ENCODE measurements around the gene TCP1.

GRCh38 chr6:159836718-159837490 lies 47.5 kb upstream of the TCP1 start:
- TF ChIP-seq USF2 (IDR thresholded peaks at IDR 0.05; ENCODE audit: low read length) (no peak), POLR2A (IDR thresholded peaks at IDR 0.05; ENCODE audit: control extremely low read depth in 1 of 2, low read depth in 2 of 2, low read length in 2 of 2) (no peak), CHD1 (IDR thresholded peaks at IDR 0.05; ENCODE audit: low read depth, low read length) (no peak), GTF2F1 (IDR thresholded peaks at IDR 0.05; ENCODE audit: borderline replicate concordance, low read depth, low read length) (no peak), JUND (IDR thresholded peaks at IDR 0.05; ENCODE audit: low read length) (no peak), CTCF (IDR thresholded peaks at IDR 0.05; ENCODE audit: control extremely low read depth in 1 of 3, insufficient read depth in 1 of 3, low read depth in 1 of 3, low read length in 3 of 3) (no peak), BRCA1 (IDR thresholded peaks at IDR 0.05; ENCODE audit: low read depth, low read length) (no peak), TAF1 (IDR thresholded peaks at IDR 0.05; ENCODE audit: low read depth, low read length) (no peak), E2F6 (IDR thresholded peaks at IDR 0.05) (no peak)
